GM11168 (cell line): Measurements from ENCODE around the gene DSCAML1.

ENCODE experiments used
- in situ Hi-C: fragments of 300-500 bp; cut with MboI; formaldehyde crosslinking; loops from one replicate; pipeline ENCODE4 v1.12.0; 2022; ENCODE audit warnings: low sequenced_read_pairs; ENCODE audit not compliant: unreplicated experiment

Gene DSCAML1

DNA sequence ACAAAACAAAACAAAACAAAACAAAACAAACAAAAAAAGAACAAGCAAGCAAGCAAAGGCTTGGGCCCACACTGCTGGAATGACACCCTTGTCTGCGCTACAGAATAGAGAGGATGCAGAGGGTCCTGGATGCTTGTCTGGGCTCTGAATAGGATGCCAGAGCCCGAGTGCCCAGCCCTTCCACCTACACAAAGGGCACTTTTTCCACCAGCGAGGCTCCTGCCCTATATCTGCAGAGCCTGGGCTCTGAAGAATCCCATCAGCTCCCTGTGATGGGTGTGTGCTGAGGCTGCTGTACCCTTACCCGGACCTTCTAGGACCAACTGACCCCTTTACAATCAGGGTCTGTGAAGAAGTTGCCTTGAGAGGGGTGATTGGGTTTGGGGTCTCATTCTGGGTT lies 221.2 kb downstream of the DSCAML1 start:
- in situ Hi-C loops = no loop called here

DNA sequence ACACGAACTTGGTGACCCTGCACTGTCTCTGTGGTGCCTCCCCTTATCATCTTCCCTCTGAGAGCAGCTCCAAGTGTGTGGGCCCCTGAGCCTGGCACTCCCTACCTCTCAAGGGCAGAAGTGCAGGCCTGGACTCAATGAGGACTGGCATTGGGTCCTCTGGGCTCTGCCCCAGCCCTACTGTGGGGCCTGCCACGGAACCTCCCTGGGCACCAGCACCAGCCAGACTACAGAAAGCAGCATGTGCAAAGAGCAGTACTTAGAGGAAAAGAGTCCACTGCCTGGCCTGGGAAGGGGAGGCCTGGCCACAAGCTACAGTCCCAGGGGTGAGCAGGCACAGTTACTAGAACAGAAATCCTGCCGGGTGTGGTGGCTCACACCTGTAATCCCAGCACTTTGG lies 222.5 kb downstream of the DSCAML1 start:
- in situ Hi-C loops = no loop called here

GRCh38 chr11:117573326-117573725 lies 223.7 kb downstream of the DSCAML1 start:
- in situ Hi-C loops = no loop called here

DNA sequence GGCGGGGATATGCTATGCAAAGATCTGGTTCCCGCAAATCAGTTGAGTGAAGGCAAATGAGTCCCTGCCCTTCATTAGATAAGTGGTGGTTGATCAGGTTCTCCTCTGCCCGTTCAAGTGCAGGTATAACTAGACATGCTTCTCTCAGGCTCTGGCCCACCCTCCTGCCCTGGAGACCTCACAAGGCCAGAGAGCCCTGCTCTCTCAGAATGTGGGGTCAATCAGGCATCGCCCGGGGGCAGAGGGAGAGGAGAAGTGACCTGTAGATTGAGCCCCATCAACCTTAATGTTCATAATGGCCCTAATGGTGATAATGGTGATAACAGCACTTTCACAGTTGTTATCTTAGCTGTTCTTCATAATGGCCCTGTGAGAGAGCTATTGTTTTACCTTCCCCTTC lies 224.3 kb downstream of the DSCAML1 start:
- in situ Hi-C loops = no loop called here

GRCh38 chr11:117572129-117572528 lies 224.9 kb downstream of the DSCAML1 start:
- in situ Hi-C loops = no loop called here

- in situ Hi-C loops = no loop called here
These were observed 226.3 kb downstream of the DSCAML1 start for GRCh38 chr11:117570701-117571100.

DNA sequence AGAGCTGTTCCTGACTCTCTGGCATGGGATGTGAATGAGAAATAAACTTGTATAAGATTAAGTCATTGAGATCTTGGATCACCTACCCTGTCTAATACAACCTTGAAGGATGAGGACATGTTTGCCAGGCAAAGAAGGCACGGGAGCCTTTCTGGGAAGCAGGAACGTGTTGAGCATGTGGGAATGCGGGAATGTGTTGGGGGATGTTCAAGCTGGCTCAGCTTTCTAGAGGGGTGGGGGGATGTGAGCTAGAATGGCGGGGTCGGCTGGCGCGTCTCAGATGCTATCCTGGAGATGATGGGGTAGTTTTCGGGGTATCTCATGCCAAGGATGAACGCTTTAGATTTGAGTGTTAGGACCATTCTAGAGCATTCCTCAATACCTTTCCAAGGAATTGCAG lies 227.1 kb downstream of the DSCAML1 start:
- in situ Hi-C loops = no loop called here

DNA sequence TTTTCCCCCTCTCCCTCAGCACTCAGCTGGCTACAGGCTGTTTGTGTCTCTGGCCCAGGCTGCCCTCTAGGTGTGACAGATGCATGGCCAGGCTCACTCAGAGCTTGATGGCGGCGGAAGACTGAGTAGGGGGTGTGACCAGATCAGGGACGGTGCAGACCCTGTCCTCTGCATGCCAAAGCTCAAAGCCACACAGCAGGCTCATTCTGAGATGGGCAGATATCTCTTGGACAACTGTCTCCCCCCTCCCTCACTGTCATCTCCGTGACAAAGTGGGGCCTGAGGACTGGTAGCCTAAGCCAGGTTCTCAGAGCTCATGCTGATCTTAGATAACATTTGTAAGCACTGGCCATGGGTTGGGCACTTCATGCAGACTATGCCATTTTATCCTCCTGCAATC lies 231.3 kb downstream of the DSCAML1 start:
- in situ Hi-C loops = no loop called here

DNA sequence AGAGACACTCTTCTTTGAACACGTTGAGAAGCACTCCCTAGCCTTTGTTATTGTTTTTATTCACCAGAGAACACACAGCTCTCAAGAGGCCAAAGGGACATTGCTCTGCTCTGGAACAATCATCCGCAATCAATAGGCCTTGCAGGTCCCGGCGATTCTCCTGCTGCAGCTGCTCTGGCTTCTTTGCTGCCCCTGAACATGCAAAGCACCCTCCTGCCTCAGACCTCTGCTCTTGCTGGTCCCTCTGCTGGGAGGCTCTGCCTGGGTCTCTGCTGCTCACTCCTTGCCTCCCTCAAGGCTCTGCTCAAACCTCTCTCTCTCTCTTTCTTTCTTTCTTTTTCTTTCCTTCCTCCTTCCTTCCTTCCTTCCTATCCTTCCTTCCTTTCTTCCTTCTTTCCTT lies 232.7 kb downstream of the DSCAML1 start:
- in situ Hi-C loops = no loop called here

GRCh38 chr11:117563556-117563955 lies 233.5 kb downstream of the DSCAML1 start:
- in situ Hi-C loops = no loop called here

- in situ Hi-C loops = no loop called here
These were observed 234.9 kb downstream of the DSCAML1 start for GRCh38 chr11:117562136-117562535.

DNA sequence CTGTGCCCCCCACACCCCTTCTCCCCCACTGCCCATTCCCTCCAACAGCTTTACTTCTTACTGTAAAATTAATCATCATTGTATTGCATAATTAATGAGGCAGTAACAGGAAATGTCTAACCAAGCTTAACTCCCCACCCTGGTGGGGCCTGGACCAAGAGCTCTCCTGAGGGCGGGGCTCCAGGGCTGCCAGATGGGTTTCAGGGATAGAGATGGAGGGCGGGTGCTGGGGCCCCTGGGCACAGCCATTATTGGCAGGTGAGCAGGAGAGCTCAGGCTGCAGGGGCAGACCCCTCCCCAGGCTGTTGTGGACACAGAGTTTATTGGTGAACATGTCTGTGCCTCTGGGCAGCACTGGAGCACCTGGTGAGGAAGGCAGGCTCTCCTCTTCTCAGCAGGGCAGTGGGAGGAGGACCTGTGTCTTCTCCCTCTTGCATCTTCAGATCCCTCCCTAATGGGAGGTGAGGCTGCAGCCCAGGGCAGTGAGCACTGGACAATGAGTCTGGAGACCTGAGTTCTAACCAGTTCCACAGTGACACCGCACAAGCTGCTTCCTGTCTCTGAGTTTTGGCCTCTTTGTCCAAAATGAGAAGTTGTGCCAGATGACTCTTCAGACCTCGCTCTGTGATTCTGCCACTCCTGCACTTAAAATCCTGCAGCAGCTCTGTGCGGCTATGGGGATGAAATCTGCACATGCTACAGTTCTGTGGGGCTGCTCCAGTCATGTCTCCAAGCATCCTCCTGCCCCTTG lies 236.1 kb downstream of the DSCAML1 start:
- in situ Hi-C loops = no loop called here

DNA sequence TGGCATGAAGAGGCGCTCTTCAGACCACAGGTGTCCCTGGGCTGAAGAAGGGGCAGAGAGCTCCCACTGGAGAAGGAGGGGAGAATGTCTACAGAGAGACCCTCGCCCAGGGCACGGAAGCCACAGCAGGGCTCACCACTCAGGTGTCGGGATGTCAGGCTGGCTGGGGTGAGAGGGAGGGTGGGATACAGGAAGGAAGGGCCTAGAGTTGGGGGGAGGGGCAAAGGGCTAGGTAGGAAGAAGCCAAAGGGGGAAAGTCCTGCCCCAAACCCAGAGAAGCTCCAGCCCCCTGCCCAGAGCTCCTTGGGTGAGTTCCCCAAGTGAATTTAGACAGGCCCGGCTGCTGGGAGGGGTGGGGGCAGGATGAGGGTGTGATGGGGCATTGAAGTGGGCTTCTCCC lies 237.3 kb downstream of the DSCAML1 start:
- in situ Hi-C loops = no loop called here

DNA sequence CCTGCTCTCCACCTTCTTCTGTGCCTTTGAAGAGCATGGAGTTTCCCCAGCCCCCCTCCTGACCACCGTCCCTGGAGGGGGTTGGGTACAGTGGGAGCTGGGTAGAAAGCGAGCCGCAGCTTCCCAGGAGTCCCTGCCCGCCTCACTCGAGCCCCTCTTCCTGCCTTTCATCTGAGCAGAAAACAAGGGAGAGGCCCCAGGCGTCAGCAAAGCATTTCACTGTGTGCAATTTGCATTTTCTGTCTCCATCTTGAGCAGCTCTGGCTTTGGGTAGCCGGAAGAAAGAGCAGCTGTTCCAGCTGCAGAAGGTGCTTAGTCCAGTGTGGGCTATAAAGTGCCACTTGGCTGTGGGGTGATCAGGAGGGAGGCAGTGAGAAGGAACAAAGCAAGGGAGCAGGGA lies 239.7 kb downstream of the DSCAML1 start:
- in situ Hi-C loops = no loop called here

- in situ Hi-C loops = no loop called here
These were observed 242.2 kb downstream of the DSCAML1 start for GRCh38 chr11:117554601-117555333.

DNA sequence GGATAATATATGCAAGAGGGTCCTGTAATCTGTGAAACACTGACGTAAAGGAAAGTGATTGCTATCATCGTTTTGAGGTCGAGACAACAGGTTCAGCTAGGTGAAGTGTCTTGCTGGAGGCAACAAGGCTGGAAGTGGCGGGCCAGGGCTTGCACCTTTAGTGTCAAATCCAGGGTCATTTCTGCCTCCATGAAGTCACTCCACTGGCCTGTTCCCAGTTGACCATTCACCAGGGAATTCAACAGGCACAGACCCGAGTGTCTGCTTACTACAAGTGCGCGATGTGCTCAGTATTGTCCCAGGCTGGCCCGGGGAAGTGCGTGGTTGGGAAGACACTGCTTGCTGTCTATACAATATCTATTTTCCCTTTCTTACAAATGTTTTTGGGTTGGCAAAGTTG lies 244.4 kb downstream of the DSCAML1 start:
- in situ Hi-C loops = no loop called here

- in situ Hi-C loops = no loop called here
These were observed 245.2 kb downstream of the DSCAML1 start for GRCh38 chr11:117551761-117552343.

- in situ Hi-C loops = no loop called here
These were observed 246.6 kb downstream of the DSCAML1 start for GRCh38 chr11:117550466-117550865.

DNA sequence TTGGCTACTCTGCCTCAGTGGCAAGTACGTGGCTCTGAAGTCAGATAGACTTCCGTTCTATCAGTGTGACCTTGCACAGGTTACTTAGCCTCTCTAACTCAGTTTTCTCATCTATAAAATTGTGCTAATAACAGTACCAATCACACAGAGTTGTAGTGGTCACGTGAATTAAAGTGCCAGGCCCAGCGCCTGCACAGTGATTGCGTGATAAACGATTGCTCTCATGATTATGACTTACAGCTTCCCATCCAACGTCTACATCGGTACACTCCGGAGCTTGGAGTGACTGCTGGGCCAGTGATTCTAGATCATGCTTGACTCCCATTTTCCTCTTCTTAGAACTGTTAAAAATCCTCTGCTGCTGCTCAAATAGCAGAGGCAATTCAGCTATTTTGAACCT lies 247.6 kb downstream of the DSCAML1 start:
- in situ Hi-C loops = no loop called here

- in situ Hi-C loops = no loop called here
These were observed 248.1 kb downstream of the DSCAML1 start for GRCh38 chr11:117548876-117549275.

- in situ Hi-C loops = no loop called here
These were observed 249.1 kb downstream of the DSCAML1 start for GRCh38 chr11:117547946-117548345.
